Uterus (tissue), 4 donors: ENCODE results near the gene DPEP2. TPM values are rescaled to one million over a fixed set of nuclear protein-coding genes. Genes with fewer than 3 reads are reported as not detected.
"Not testable (repeated sequence)": the region's sequence is repeated elsewhere in the genome, so short reads cannot be mapped to it uniquely, and the experiment has no call there.

ENCODE experiments used
- DNase-seq, 2 donors: peaks; one replicate each; pipeline ENCODE4 v3.0.0-alpha.2; 2019 to 2020
- H3K27ac ChIP-seq, 2 donors: fragments of 200-600 bp; sonication (generic); 1 replicate in 1 of 2; 2 replicates in 1 of 2; pipeline ENCODE4 v1.5.1; 2016 to 2018
- H3K27me3 ChIP-seq, 2 donors: fragments of 200-600 bp; sonication (generic); one replicate each; pipeline ENCODE4 v1.5.1; 2018 to 2019; ENCODE audit warnings: control low read depth in 1 of 2
- H3K36me3 ChIP-seq, 2 donors: fragments of 200-600 bp; sonication (generic); one replicate each; pipeline ENCODE4 v1.5.1; 2019; ENCODE audit warnings: control low read depth in 1 of 2
- H3K4me1 ChIP-seq, 2 donors: fragments of 200-600 bp; sonication (generic); one replicate each; pipeline ENCODE4 v1.5.1; 2018 to 2019; ENCODE audit warnings: control low read depth in 1 of 2
- H3K4me3 ChIP-seq, 2 donors: fragments of 200-600 bp; sonication (generic); 1 replicate in 1 of 2; 2 replicates in 1 of 2; pipeline ENCODE4 v1.5.1; 2018 to 2019; ENCODE audit warnings: mild to moderate bottlenecking in 1 of 2
- H3K9me3 ChIP-seq, 2 donors: fragments of 200-600 bp; sonication (generic); one replicate each; pipeline ENCODE4 v1.5.1; 2019; ENCODE audit warnings: control low read depth in 1 of 2
- POLR2A ChIP-seq, 2 donors: fragments of 450-650 bp; IDR thresholded peaks; one replicate each; pipeline ENCODE4 v1.6.1; 2016; ENCODE audit warnings: antibody characterized with exemption in 2 of 2, mild to moderate bottlenecking in 1 of 2, moderate library complexity in 1 of 2
- intact Hi-C: fragments of 100-400 bp; cut with DNase I; formaldehyde crosslinking; loops from one replicate; pipeline ENCODE4 v1.15.1; 2023; ENCODE audit warnings: low total_unique reads
- small RNA-seq: library from RNA; depleted of rRNA; stranded (forward); fragments of <200 nt; gene quantifications from one replicate; pipeline ENCODE3, GENCODE V24; 2016
- total RNA-seq, 4 donors: library from RNA; depleted of rRNA in 3 of 4; stranded (reverse); fragments of >200 nt in 3 of 4; gene quantifications; one replicate each; pipeline versions ENCODE4 v1.1.0 to v1.2.4, GENCODE V29; 2014 to 2023
- TF ChIP-seq, protein P1 (sequence below), 4 experiments: fragments of 200-600 bp in 2 of 4; fragments of 450-650 bp in 2 of 4; sonication (generic) in 2 of 4; IDR thresholded peaks; one replicate each; pipeline ENCODE4 v1.5.1; 2016 to 2019; ENCODE audit warnings: antibody characterized with exemption in 4 of 4, mild to moderate bottlenecking in 2 of 4, moderate library complexity in 1 of 4
- donor health status: DM: yes; HTN: yes; CAD: no.

The DPEP2 gene
- total RNA-seq, 4 donors from 2014 or later, result 0.77 to 2.3 (median 0.83) TPM; not detected in 1

DNA sequence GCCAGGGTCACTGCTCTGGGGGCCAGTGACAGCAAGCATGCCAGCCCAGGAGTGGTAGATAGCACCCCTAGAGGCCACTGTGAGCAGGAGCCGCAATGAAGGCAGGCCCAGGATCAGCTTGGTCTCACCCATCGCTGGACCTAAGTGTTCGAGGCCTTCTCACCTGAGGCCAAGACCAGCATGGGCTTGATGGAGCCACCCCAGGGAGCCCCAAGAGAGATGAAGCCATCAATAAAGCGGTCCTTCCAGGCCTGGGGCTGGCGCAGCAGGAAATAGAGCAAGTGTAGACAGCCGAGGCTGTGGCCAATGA lies 57.1 kb downstream of the DPEP2 start:
- intact Hi-C loops, result no loop called here
- no peaks in the 10 kb centered on the region for H3K27me3 ChIP-seq
- no peaks in the 10 kb centered on the region for H3K9me3 ChIP-seq
- TF ChIP-seq, protein P1, sequence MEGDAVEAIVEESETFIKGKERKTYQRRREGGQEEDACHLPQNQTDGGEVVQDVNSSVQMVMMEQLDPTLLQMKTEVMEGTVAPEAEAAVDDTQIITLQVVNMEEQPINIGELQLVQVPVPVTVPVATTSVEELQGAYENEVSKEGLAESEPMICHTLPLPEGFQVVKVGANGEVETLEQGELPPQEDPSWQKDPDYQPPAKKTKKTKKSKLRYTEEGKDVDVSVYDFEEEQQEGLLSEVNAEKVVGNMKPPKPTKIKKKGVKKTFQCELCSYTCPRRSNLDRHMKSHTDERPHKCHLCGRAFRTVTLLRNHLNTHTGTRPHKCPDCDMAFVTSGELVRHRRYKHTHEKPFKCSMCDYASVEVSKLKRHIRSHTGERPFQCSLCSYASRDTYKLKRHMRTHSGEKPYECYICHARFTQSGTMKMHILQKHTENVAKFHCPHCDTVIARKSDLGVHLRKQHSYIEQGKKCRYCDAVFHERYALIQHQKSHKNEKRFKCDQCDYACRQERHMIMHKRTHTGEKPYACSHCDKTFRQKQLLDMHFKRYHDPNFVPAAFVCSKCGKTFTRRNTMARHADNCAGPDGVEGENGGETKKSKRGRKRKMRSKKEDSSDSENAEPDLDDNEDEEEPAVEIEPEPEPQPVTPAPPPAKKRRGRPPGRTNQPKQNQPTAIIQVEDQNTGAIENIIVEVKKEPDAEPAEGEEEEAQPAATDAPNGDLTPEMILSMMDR (IDR thresholded peaks at IDR 0.05), result peak in 3 of 4 experiments; percentile 38 to 56 (median 41)
- TF ChIP-seq POLR2A (IDR thresholded peaks at IDR 0.05), result no peak
- H3K4me1 ChIP-seq, result no peaks in the 10 kb centered on the region
- H3K36me3 ChIP-seq, result no peaks in the 10 kb centered on the region
- no peak for DNase-seq
- no peak overlapping the region for H3K4me3 ChIP-seq
- H3K27ac ChIP-seq, result no peak overlapping the region

DNA sequence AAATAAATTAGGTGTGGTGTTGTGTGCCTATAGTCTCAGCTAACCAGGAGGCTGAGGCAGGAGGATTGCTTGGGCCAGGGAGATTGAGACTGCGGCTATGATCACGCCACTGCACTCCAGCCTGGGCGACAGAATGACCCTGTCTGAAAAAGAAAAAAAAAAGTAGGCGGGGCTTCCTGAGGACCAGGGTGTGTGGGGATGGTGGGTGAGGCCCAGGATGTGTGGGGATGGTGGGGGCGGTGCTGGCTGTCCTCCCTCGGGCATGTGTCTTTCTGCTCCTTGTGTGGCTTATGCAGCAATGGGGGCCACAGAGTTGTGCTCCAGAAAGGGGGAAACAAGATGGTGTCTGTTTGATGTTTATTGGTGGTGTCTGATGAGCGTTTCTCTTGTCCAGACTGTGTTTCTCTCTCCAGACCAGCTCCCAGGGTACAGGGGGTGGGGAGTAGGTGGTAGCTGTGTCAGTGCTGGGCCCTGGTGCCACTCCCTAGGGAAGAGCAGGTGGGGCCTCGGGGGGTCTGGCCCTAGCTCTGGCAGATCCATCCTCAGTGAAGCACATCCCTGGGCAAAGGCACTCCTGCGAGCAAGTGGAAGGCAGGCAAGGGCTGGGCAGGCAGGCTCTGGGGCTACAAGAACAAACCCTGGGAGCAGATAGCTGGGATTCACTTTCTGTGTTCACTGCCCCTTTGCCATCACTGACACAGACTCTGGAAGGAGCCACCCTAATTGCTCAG lies 57.6 kb downstream of the DPEP2 start:
- Histone ChIP-seq H3K36me3 (no peaks in the 10 kb centered on the region), H3K4me3 (no peak overlapping the region), H3K27ac (peak overlapping the region in 1 of 2 donors; percentile 23), H3K27me3 (no peaks in the 10 kb centered on the region), H3K9me3 (no peaks in the 10 kb centered on the region), H3K4me1 (no peaks in the 10 kb centered on the region)
- intact Hi-C loops, result no loop called here
- DNase-seq, result no peak
- TF ChIP-seq, protein P1 (IDR thresholded peaks at IDR 0.05), result no peak
- no peak for TF ChIP-seq POLR2A (IDR thresholded peaks at IDR 0.05)

DNA sequence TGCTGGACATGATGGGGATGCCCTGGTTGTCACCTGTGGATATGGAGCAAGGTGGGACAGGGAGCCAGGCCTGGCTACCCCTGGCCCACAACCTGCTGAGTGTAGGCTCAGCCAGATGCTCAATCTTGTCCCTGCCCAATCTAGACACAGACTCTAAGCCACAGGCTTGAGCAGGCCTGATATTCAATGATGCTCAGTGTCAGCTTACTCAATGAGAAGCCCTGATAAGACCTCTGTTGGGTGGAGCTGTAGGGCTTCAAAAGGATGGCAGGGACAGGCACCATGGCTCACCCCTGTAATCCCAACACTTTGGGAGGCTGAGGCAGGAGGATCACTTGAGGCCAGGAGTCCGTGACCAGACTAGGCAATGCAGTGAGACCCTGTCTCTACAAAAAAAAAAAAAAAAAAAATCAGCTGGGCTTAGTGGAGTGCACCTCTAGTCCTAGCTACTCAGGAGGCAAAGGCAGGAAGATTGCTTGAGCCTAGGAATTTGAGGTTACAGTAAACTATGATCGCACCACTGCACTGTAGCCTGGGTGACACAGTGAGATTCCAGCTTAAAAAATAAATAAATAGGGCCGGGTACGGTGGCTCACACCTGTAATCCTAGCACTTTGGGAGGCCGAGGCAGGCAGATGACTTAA lies 58.7 kb downstream of the DPEP2 start:
- DNase-seq, result no peak
- TF ChIP-seq, protein P1 (IDR thresholded peaks at IDR 0.05), result no peak
- no peak for TF ChIP-seq POLR2A (IDR thresholded peaks at IDR 0.05)
- no peaks in the 10 kb centered on the region for H3K4me1 ChIP-seq
- H3K9me3 ChIP-seq, result no peaks in the 10 kb centered on the region
- intact Hi-C loops, result no loop called here
- no peaks in the 10 kb centered on the region for H3K36me3 ChIP-seq
- H3K27me3 ChIP-seq, result no peaks in the 10 kb centered on the region
- H3K4me3 ChIP-seq, result no peak overlapping the region
- H3K27ac ChIP-seq, result no peak overlapping the region

DNA sequence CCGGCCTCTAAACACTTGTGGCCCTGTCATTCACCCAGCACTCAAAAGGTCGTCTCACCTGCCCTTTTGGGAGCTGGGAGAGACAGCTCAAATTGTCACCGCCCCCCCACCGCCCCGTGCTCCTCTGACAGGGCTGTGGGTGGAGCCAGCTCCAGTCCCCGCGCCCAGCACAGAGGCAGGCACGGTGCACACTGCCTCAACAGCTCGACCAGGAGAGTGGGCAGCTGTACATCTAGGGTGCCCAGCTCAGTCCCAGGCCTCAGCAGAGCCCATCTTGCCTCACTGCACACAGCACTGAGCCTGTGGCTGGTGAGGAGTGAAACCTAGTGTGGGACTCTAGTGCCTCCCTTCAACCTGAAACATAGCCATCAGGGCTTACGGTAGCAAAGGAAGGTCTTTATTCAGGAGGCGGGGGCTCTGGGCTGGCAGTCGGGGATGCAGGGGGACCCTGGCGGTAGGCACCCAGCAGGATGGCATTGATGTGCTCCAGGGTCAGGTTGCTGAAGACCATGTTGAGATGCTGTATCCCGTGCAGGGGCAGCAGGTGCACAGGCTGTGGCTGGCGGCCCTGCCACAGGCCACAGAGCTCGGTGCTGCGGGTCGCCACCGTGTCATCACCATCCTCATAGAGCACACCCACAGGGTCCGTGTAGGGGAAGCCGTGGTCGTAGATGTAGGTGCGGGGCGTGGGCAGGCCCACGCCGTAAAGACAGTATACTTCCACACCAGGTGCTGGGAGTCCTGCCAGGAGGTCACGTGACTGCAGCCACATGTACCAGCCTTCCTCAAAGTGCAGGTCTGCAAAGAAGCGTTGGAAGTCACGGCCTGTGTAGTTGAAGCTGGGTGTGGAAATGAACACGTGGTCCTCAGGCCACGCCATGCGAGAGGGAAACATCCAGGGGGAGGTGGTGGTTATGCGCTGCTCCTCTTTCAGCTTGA lies 59.5 kb downstream of the DPEP2 start:
- Histone ChIP-seq H3K27me3 (no peaks in the 10 kb centered on the region), H3K4me3 (no peak overlapping the region), H3K36me3 (no peaks in the 10 kb centered on the region), H3K27ac (no peak overlapping the region), H3K9me3 (no peaks in the 10 kb centered on the region), H3K4me1 (peaks cover 0 to 3% of the 10 kb centered on the region in 2 donors)
- TF ChIP-seq, protein P1 (IDR thresholded peaks at IDR 0.05), result no peak
- no peak for TF ChIP-seq POLR2A (IDR thresholded peaks at IDR 0.05)
- DNase-seq, result no peak
- intact Hi-C loops, result no loop called here

DNA sequence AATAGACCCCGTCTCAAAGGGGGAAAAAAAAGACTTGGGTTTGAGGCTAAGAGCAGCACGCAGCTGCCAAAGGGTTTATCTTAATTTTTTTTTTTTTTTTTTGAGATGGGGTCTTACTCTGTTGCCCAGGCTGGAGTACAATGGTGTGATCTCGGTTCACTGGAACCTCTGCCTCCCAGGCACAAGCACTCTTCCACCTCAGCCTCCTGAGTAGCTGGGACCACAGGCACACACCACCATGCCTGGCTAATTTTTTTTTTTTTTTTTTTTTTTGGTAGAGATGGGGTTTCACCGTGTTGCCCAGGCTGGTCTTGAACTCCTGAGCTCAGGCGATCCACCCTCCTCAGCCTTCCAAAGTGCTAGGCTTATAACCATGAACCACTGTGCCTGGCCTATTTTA lies 61.6 kb downstream of the DPEP2 start:
- H3K36me3 ChIP-seq, H3K9me3 ChIP-seq, intact Hi-C loops, DNase-seq, H3K4me3 ChIP-seq, H3K4me1 ChIP-seq, H3K27me3 ChIP-seq, H3K27ac ChIP-seq: not testable (repeated sequence)

Small RNA genes within 50 kb of the gene (small RNA-seq; reads per million reads assigned to genes)
- not detected for gene RNU6-359P

Other genes with a start within 250 kb of the DPEP2 start
- 10 to 100 TPM in 1 of 4 donors, 1 to 10 TPM in 3; 4.9 to 22.7 (median 8.5) TPM for gene RANBP10, start 192.9 kb downstream of the DPEP2 start, total RNA-seq
- 1 to 10 TPM; 2.7 to 4.9 (median 3.6) TPM for gene TSNAXIP1, start 192.6 kb downstream of the DPEP2 start, total RNA-seq
- gene THAP11, start 157.2 kb downstream of the DPEP2 start, total RNA-seq, result 100 to 1,000 TPM in 1 of 4 donors, 10 to 100 TPM in 3; 43.3 to 105 (median 57.6) TPM
- 10 to 100 TPM; 43.8 to 76.1 (median 65.4) TPM for gene NUTF2, start 152.6 kb downstream of the DPEP2 start, total RNA-seq
- 10 to 100 TPM; 29.4 to 70.2 (median 52.8) TPM for gene CENPT, start 151.8 kb downstream of the DPEP2 start, total RNA-seq
- gene EDC4, start 126.4 kb downstream of the DPEP2 start, total RNA-seq, result 10 to 100 TPM; 19.4 to 63.7 (median 50.7) TPM
- gene NRN1L, start 114.6 kb downstream of the DPEP2 start, total RNA-seq, result 1 to 10 TPM in 1 of 4 donors, not detected in 3; 2.1 TPM
- 10 to 100 TPM in 3 of 4 donors, 1 to 10 TPM in 1; 3.1 to 34.3 (median 24.5) TPM for gene PSKH1, start 106.2 kb downstream of the DPEP2 start, total RNA-seq
- gene CTRL, start 67.6 kb downstream of the DPEP2 start, total RNA-seq, result 1 to 10 TPM in 1 of 4 donors, not detected in 3; 1.0 TPM
- gene PSMB10, start 62.6 kb downstream of the DPEP2 start, total RNA-seq, result 10 to 100 TPM in 3 of 4 donors, 1 to 10 TPM in 1; 9.5 to 30.7 (median 15.3) TPM
- 10 to 100 TPM; 11.0 to 75.2 (median 12.4) TPM for gene LCAT, start 55.4 kb downstream of the DPEP2 start, total RNA-seq
- 100 to 1,000 TPM in 1 of 4 donors, 10 to 100 TPM in 3; 25.6 to 137 (median 62.3) TPM for gene SLC12A4, start 30.8 kb downstream of the DPEP2 start, total RNA-seq
- gene DPEP3, start 19.0 kb downstream of the DPEP2 start, total RNA-seq, result under 1 TPM in 1 of 4 donors, not detected in 3; 0.14 TPM
- not detected for gene DPEP2NB, start 16.4 kb upstream of the DPEP2 start, total RNA-seq
- gene DDX28, start 23.7 kb upstream of the DPEP2 start, total RNA-seq, result 10 to 100 TPM in 2 of 4 donors, 1 to 10 TPM in 2; 2.9 to 14.1 (median 11.8) TPM
- gene DUS2, start 23.8 kb upstream of the DPEP2 start, total RNA-seq, result 10 to 100 TPM in 1 of 4 donors, 1 to 10 TPM in 3; 2.0 to 18.4 (median 5.6) TPM
- gene NFATC3, start 85.9 kb upstream of the DPEP2 start, total RNA-seq, result 10 to 100 TPM; 22.6 to 74.0 (median 48.4) TPM
- gene ESRP2, start 236.6 kb upstream of the DPEP2 start, total RNA-seq, result 1 to 10 TPM in 1 of 4 donors, under 1 TPM in 3; 0.26 to 5.3 (median 0.50) TPM
- gene PLA2G15, start 245.9 kb upstream of the DPEP2 start, total RNA-seq, result 10 to 100 TPM in 2 of 4 donors, 1 to 10 TPM in 1, under 1 TPM in 1; 0.51 to 22.3 (median 7.9) TPM